Measurements from ENCODE around the gene KATNAL1.
"Not testable (repeated sequence)": the region's sequence is repeated elsewhere in the genome, so short reads cannot be mapped to it uniquely, and the experiment has no call there.

Gene KATNAL1

GRCh38 chr13:30276178-30276577 is 31.2 kb downstream of the KATNAL1 start:
- no peak overlapping the region for H3K4me3 ChIP-seq (ENCODE audit: low read depth, low read length)
- no peak for DNase-seq (ENCODE audit: low read depth)
- TF ChIP-seq CTCF (conservative IDR thresholded peaks at IDR 0.05; ENCODE audit: low read depth, low read length), result no peak

GRCh38 chr13:30274083-30274482 is 33.3 kb downstream of the KATNAL1 start:
- DNase-seq (ENCODE audit: low read depth), result no peak
- H3K4me3 ChIP-seq (ENCODE audit: low read depth, low read length), result no peak overlapping the region
- no peak for TF ChIP-seq CTCF (conservative IDR thresholded peaks at IDR 0.05; ENCODE audit: low read depth, low read length)

GRCh38 chr13:30270035-30270434 is 37.3 kb downstream of the KATNAL1 start:
- not testable (repeated sequence) for H3K4me3 ChIP-seq (ENCODE audit: low read depth, low read length); DNase-seq (ENCODE audit: low read depth)

GRCh38 chr13:30268673-30269072 is 38.7 kb downstream of the KATNAL1 start:
- H3K4me3 ChIP-seq (ENCODE audit: low read depth, low read length), result no peak overlapping the region
- no peak for DNase-seq (ENCODE audit: low read depth)
- no peak for TF ChIP-seq CTCF (conservative IDR thresholded peaks at IDR 0.05; ENCODE audit: low read depth, low read length)

- TF ChIP-seq CTCF (conservative IDR thresholded peaks at IDR 0.05; ENCODE audit: low read depth, low read length), result no peak
- DNase-seq (ENCODE audit: low read depth), result no peak
- H3K4me3 ChIP-seq (ENCODE audit: low read depth, low read length), result no peak overlapping the region
Measured at GRCh38 chr13:30266756-30267155, 40.6 kb downstream of the KATNAL1 start.

- H3K4me3 ChIP-seq (ENCODE audit: low read depth, low read length); DNase-seq (ENCODE audit: low read depth): not testable (repeated sequence)
Measured at GRCh38 chr13:30259149-30259733, 48.1 kb downstream of the KATNAL1 start.

GRCh38 chr13:30257468-30258099 is 49.8 kb downstream of the KATNAL1 start:
- peak; percentile 56 for DNase-seq (ENCODE audit: low read depth)
- no peak overlapping the region for H3K4me3 ChIP-seq (ENCODE audit: low read depth, low read length)
- TF ChIP-seq CTCF (conservative IDR thresholded peaks at IDR 0.05; ENCODE audit: low read depth, low read length), result no peak

- DNase-seq (ENCODE audit: low read depth), result peak; percentile 48
- TF ChIP-seq CTCF (conservative IDR thresholded peaks at IDR 0.05; ENCODE audit: low read depth, low read length), result peak; percentile 36
- no peak overlapping the region for H3K4me3 ChIP-seq (ENCODE audit: low read depth, low read length)
Measured at GRCh38 chr13:30256713-30257467, 50.5 kb downstream of the KATNAL1 start.

All from choroid plexus epithelial cell (primary cell).